AG09309 (cell line): Measurements from ENCODE around the gene SPRYD7.
A peak's percentile ranks its signal among the peaks of the same experiment; 100 is the strongest.
"Not testable (repeated sequence)": the region's sequence is repeated elsewhere in the genome, so short reads cannot be mapped to it uniquely, and the experiment has no call there.

ENCODE experiments used
- DNase-seq: peaks from one replicate; pipeline ENCODE4 v3.0.0-alpha.2; 2010; ENCODE audit warnings: low read depth
- H3K4me3 ChIP-seq: 2 replicates; pipeline ENCODE4 v1.5.1; 2011; ENCODE audit warnings: mild to moderate bottlenecking, low read depth, low read length, moderate library complexity; ENCODE audit not compliant: control insufficient read depth
- CTCF ChIP-seq: IDR thresholded peaks from 2 replicates; pipeline ENCODE4 v1.5.1; 2011; ENCODE audit warnings: mild to moderate bottlenecking, low read depth, low read length, inconsistent platforms; ENCODE audit not compliant: insufficient read depth, control insufficient read depth; ENCODE audit errors: missing control alignments

SPRYD7 gene

DNA sequence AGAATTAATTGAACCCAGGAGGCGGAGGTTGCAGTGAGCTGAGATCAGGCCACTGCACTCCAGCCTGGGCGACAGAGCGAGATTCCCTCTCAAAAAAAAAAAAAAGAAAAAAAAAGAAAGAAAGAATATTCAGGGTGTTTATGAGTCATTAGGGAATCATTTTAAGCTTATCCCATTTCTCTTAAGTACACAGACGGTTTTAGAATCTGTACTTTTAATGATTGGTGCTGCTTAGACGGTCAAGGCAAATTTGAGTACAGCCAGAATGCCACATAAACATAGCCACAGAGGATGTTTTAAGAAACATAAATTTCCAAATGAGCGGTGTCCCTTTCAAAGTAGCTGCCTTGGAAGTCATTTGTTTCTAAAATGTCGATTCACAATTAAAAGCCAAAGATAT, 2.6 kb downstream of the SPRYD7 start:
- DNase-seq, result no peak
- TF ChIP-seq CTCF, result no peak
- no peak overlapping the region for H3K4me3 ChIP-seq

DNA sequence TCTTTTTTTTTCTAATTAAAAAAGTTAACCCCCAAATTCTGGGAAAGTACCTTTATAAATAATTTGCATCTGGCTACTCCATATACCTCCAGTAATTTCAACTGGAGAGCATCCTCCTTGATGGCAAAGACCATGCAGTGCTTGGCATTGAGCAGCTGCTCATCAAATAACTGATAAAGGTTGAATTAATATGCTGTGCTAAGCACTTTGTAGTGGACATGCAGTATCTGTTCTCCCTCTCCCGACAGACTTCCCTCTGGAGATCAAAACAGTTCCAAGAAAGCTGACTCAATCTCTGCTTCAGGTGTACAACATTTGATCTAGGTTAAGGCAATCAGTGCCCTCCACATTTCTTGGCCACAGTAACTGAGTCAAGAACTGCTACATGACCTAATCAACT, 3.3 kb downstream of the SPRYD7 start:
- TF ChIP-seq CTCF, result no peak
- no peak overlapping the region for H3K4me3 ChIP-seq
- no peak for DNase-seq

- H3K4me3 ChIP-seq, result no peak overlapping the region
- no peak for TF ChIP-seq CTCF
- DNase-seq, result no peak
Observed at GRCh38 chr13:49932066-49932465, 4.1 kb downstream of the SPRYD7 start.

DNA sequence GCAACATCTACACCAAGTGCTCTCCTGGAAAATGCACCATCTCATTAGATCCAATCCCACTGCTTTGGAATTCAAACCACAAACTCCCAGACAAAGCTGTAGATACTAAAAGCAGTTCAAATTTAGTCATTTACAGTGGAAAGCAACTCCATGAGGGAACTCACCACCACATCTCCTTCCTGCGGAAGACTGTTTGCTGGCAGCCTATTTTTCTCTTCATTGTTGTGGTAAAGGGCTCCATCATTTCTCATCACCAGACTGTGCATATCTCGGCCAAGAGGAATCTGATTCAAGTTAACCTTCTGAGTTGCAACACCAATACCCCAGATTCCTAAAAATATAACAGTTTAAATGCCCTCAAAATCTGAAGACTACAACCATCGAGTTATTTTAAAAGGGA, 8.4 kb downstream of the SPRYD7 start:
- peak; percentile 84 for DNase-seq
- H3K4me3 ChIP-seq, result no peak overlapping the region
- no peak for TF ChIP-seq CTCF

- TF ChIP-seq CTCF, result no peak
- no peak overlapping the region for H3K4me3 ChIP-seq
- no peak for DNase-seq
Observed at GRCh38 chr13:49925881-49926418, 10.2 kb downstream of the SPRYD7 start.

- TF ChIP-seq CTCF, result no peak
- no peak for DNase-seq
- no peak overlapping the region for H3K4me3 ChIP-seq
Observed at GRCh38 chr13:49922301-49922700, 13.8 kb downstream of the SPRYD7 start.

DNA sequence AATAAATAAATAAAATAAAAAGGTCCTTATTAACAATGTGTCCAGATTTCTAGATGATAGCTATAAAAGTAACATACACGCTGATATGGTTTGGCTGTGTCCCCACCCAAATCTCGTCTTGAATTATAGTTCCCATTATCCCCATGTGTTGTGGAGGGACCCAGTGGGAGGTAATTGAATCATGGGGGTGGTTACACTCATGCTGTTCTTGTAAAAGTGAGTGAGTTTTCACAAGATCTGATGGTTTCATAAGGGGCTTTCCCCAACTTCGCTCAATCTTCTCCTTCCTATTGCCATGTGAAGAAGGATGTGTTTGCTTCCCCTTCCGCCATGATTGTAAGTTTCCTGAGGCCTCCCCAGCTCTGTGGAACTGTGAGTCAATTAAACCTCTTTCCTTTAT, 15.2 kb downstream of the SPRYD7 start:
- H3K4me3 ChIP-seq, DNase-seq: not testable (repeated sequence)

DNA sequence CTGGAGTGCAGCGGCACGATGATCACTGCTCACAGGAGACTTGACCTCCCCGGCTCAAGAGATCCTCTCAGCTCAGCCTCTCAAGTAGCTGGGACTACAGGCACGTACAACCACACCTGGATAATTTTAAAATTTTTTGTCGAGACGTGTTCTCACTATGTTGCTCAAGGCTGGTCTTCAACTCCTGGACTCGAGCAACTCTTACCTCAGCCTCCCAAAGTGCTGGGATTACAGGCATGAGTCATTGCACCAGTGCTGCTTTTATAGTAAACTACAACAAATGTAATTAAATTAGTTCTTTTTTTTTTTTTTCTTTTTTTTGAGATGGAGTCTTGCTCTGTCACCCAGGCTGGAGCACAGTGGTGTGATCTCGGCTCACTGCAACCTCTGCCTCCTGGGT, 18.0 kb downstream of the SPRYD7 start:
- not testable (repeated sequence) for H3K4me3 ChIP-seq, DNase-seq
